PC-9 (cell line): ENCODE results near the gene CLEC18C. TPM values are rescaled to one million over a fixed set of nuclear protein-coding genes. Genes with fewer than 3 reads are reported as not detected.

Source experiments
- BruUV-seq: library from RNA; stranded (reverse); fragments of 400-500 nt; replicated peaks from 2 replicates; lab custom pipeline; 2021; lab: Mats Ljungman, UMichigan
- CTCF ChIA-PET: fragments of 300-600 bp; sonication (Branson Sonifier 250); formaldehyde crosslinking; loops from one replicate; lab custom pipeline; 2022; ENCODE audit warnings: antibody characterized with exemption; lab: Charles Lee
- POLR2A ChIA-PET: fragments of 300-600 bp; sonication (Branson Sonifier 250); formaldehyde crosslinking; loops from one replicate; lab custom pipeline; 2022; ENCODE audit warnings: antibody characterized with exemption; ENCODE audit not compliant: unreplicated experiment; lab: Charles Lee
- DNase-seq, 2 experiments: peaks; one replicate each; pipeline versions ENCODE4 v3.0.0 to v3.0.0-alpha.2; 2015 to 2022; ENCODE audit warnings: mixed read lengths in 1 of 2
- H2AFZ ChIP-seq: fragments of 200-600 bp; sonication (generic); 2 replicates; pipeline ENCODE4 v1.8.1; 2017; ENCODE audit warnings: antibody characterized with exemption
- H3F3A ChIP-seq: fragments of 200-600 bp; sonication (generic); 2 replicates; pipeline ENCODE4 v1.8.1; 2017; ENCODE audit warnings: antibody characterized with exemption, mild to moderate bottlenecking, low read depth; ENCODE audit not compliant: insufficient read depth
- H3K27ac ChIP-seq: fragments of 200-600 bp; sonication (generic); 2 replicates; pipeline ENCODE4 v1.6.1; 2016; ENCODE audit warnings: mixed run types
- H3K27me3 ChIP-seq: fragments of 200-600 bp; sonication (generic); 2 replicates; pipeline ENCODE4 v1.6.1; 2016; ENCODE audit warnings: low read depth, mixed run types; ENCODE audit not compliant: insufficient read depth
- H3K36me3 ChIP-seq: fragments of 200-600 bp; sonication (generic); 2 replicates; pipeline ENCODE4 v1.6.1; 2016; ENCODE audit warnings: low read depth, mixed run types
- H3K4me1 ChIP-seq: fragments of 200-600 bp; sonication (generic); replicated peaks from 2 replicates; pipeline ENCODE4 v1.6.1; 2016; ENCODE audit warnings: mixed run types; ENCODE audit not compliant: insufficient read depth
- H3K4me2 ChIP-seq: fragments of 200-600 bp; sonication (generic); 2 replicates; pipeline ENCODE4 v1.6.1; 2017; ENCODE audit warnings: mixed run types
- H3K4me3 ChIP-seq: fragments of 200-600 bp; sonication (generic); 2 replicates; pipeline ENCODE4 v1.6.1; 2016; ENCODE audit warnings: mixed run types
- H3K79me2 ChIP-seq: fragments of 200-600 bp; sonication (generic); 2 replicates; pipeline ENCODE4 v1.6.1; 2017; ENCODE audit warnings: low read depth, mixed run types
- H3K9me2 ChIP-seq: fragments of 200-600 bp; sonication (generic); 2 replicates; pipeline ENCODE4 v1.8.1; 2017; ENCODE audit warnings: mild to moderate bottlenecking; ENCODE audit not compliant: insufficient read depth
- H3K9me3 ChIP-seq: fragments of 200-600 bp; sonication (generic); 2 replicates; pipeline ENCODE4 v1.8.1; 2016; ENCODE audit warnings: low read depth; ENCODE audit not compliant: insufficient read depth
- H4K20me1 ChIP-seq: fragments of 200-600 bp; sonication (generic); 2 replicates; pipeline ENCODE4 v1.8.1; 2017; ENCODE audit not compliant: insufficient read depth
- CTCF ChIP-seq: fragments of 200-600 bp; sonication (generic); conservative IDR thresholded peaks from 2 replicates; pipeline ENCODE4 v1.6.1; 2017; ENCODE audit warnings: mixed run types, antibody characterized with exemption, mild to moderate bottlenecking, moderate library complexity
- EZH2 ChIP-seq: fragments of 200-600 bp; sonication (generic); IDR thresholded peaks from 2 replicates; pipeline ENCODE4 v1.8.0; 2017; ENCODE audit warnings: antibody characterized with exemption, low read depth
- intact Hi-C: fragments of 100-400 bp; cut with micrococcal nuclease; formaldehyde crosslinking; loops from one replicate; pipeline ENCODE4 v1.10.0; 2022; ENCODE audit not compliant: unreplicated experiment
- total RNA-seq: library from RNA; stranded (reverse); gene quantifications from 2 replicates; pipeline ENCODE4 v1.2.3, GENCODE V29; 2021

Gene CLEC18C
- total RNA-seq, 1 experiment from 2014 or later, result 0.59 TPM

GRCh38 chr16:70160388-70160787 is 13.2 kb upstream of the CLEC18C start:
- Histone ChIP-seq H3K27ac (no peak overlapping the region), H4K20me1 (0 out of 2 replicates have a peak, but pooled peaks cover 4% of the 10 kb centered on the region), H3F3A (peaks cover 21% of the 10 kb centered on the region; the same call in 1 of the 2 replicates), H3K36me3 (peaks cover 31% of the 10 kb centered on the region), H3K79me2 (no peaks in the 10 kb centered on the region), H2AFZ (no peak overlapping the region), H3K9me3 (no peaks in the 10 kb centered on the region), H3K9me2 (no peaks in the 10 kb centered on the region), H3K4me3 (no peak overlapping the region), H3K27me3 (no peaks in the 10 kb centered on the region), H3K4me1 (peaks cover 8% of the 10 kb centered on the region), H3K4me2 (no peak overlapping the region)
- no peak for DNase-seq
- ChIA-PET CTCF (interaction anchor here (0.7 kb wide), 1 partner anchor 39 kb away, joined by 3 read pairs; no protein-coding TSS in a partner anchor), POLR2A (no interaction called here)
- no TSS peak for BruUV-seq
- no peak for TF ChIP-seq CTCF
- TF ChIP-seq EZH2, result no peak
- intact Hi-C loops, result no loop called here

- Histone ChIP-seq H3F3A (peaks cover 21% of the 10 kb centered on the region; the same call in 1 of the 2 replicates), H3K4me1 (peaks cover 8% of the 10 kb centered on the region), H2AFZ (no peak overlapping the region), H3K79me2 (no peaks in the 10 kb centered on the region), H3K27ac (no peak overlapping the region), H3K9me2 (no peaks in the 10 kb centered on the region), H3K4me3 (no peak overlapping the region), H3K9me3 (no peaks in the 10 kb centered on the region), H3K4me2 (no peak overlapping the region), H4K20me1 (0 out of 2 replicates have a peak, but pooled peaks cover 4% of the 10 kb centered on the region), H3K36me3 (peaks cover 30% of the 10 kb centered on the region), H3K27me3 (no peaks in the 10 kb centered on the region)
- CTCF ChIA-PET, result no interaction called here
- intact Hi-C loops, result no loop called here
- POLR2A ChIA-PET, result no interaction called here
- DNase-seq, result peak in 1 of 2 experiments; percentile 30
- no peak for TF ChIP-seq EZH2
- no TSS peak for BruUV-seq
Observed at GRCh38 chr16:70160821-70161220, 12.8 kb upstream of the CLEC18C start.

- Histone ChIP-seq H3K27ac (0 out of 2 replicates have a peak overlapping the region, but pooled peaks have one; percentile 0), H3K9me2 (no peaks in the 10 kb centered on the region), H3K4me3 (no peak overlapping the region), H4K20me1 (0 out of 2 replicates have a peak, but pooled peaks cover 4% of the 10 kb centered on the region), H3F3A (peaks cover 21% of the 10 kb centered on the region; the same call in 1 of the 2 replicates), H3K9me3 (no peaks in the 10 kb centered on the region), H3K4me2 (no peak overlapping the region), H3K36me3 (peaks cover 27% of the 10 kb centered on the region), H3K4me1 (peaks cover 8% of the 10 kb centered on the region), H3K79me2 (no peaks in the 10 kb centered on the region), H2AFZ (no peak overlapping the region), H3K27me3 (no peaks in the 10 kb centered on the region)
- intact Hi-C loops, result no loop called here
- TF ChIP-seq CTCF (no peak), EZH2 (no peak)
- DNase-seq, result no peak
- POLR2A ChIA-PET, result no interaction called here
- CTCF ChIA-PET, result interaction anchor here (0.7 kb wide), 1 partner anchor 313 kb away, joined by 5 read pairs; no protein-coding TSS in a partner anchor
- BruUV-seq, result no TSS peak
Observed at GRCh38 chr16:70161350-70161749, 12.2 kb upstream of the CLEC18C start.
